Measurements from ENCODE around the gene PADI4. TPM values are rescaled to one million over a fixed set of nuclear protein-coding genes. Genes with fewer than 3 reads are reported as not detected.
"Not testable (repeated sequence)": the region's sequence is repeated elsewhere in the genome, so short reads cannot be mapped to it uniquely, and the experiment has no call there.

PADI4 gene
- total and polyA plus RNA-seq, 4 donors = 0.11 to 11.2 (median 0.89) TPM; not detected in 1

- H3K4me3 ChIP-seq (ENCODE audit: low read depth, low read length); H3K27ac ChIP-seq (ENCODE audit: low read depth, low read length); H3K9me3 ChIP-seq (ENCODE audit: control insufficient read depth, insufficient read depth, low read length); DNase-seq (ENCODE audit: low read depth in 4 of 6, low spot score in 6 of 6); H3K36me3 ChIP-seq (ENCODE audit: control insufficient read depth, insufficient read depth, low read length); H3K27me3 ChIP-seq (ENCODE audit: control insufficient read depth, insufficient read depth, low read length); H3K4me1 ChIP-seq (ENCODE audit: control insufficient read depth, insufficient read depth, low read length): not testable (repeated sequence)
- 80% methylated on average over 1 of the region's 6 CpGs for WGBS (ENCODE audit: insufficient coverage)
These were observed 13.9 kb downstream of the PADI4 start for GRCh38 chr1:17321857-17322390.

GRCh38 chr1:17328855-17329254 lies 20.9 kb downstream of the PADI4 start:
- H3K27ac ChIP-seq (ENCODE audit: low read depth, low read length) = no peak overlapping the region

GRCh38 chr1:17329610-17330009 lies 21.6 kb downstream of the PADI4 start:
- whole genome bisulfite sequencing (ENCODE audit: insufficient coverage) = 90% methylated on average over 3 of the region's 4 CpGs
- no peaks in the 10 kb centered on the region for H3K36me3 ChIP-seq (ENCODE audit: control insufficient read depth, insufficient read depth, low read length)
- H3K27me3 ChIP-seq (ENCODE audit: control insufficient read depth, insufficient read depth, low read length) = no peaks in the 10 kb centered on the region
- no peaks in the 10 kb centered on the region for H3K4me1 ChIP-seq (ENCODE audit: control insufficient read depth, insufficient read depth, low read length)
- DNase-seq (ENCODE audit: low read depth in 4 of 6, low spot score in 6 of 6) = no peak
- H3K9me3 ChIP-seq (ENCODE audit: control insufficient read depth, insufficient read depth, low read length) = peaks cover 4% of the 10 kb centered on the region
- no peak overlapping the region for H3K4me3 ChIP-seq (ENCODE audit: low read depth, low read length)
- H3K27ac ChIP-seq (ENCODE audit: low read depth, low read length) = no peak overlapping the region

More at GRCh38 chr1:17328855-17329254, 20.9 kb downstream of the PADI4 start:
- H3K4me3 ChIP-seq (ENCODE audit: low read depth, low read length) = no peak overlapping the region
- DNase-seq (ENCODE audit: low read depth in 4 of 6, low spot score in 6 of 6) = no peak
- WGBS (ENCODE audit: insufficient coverage) = no CpG with 5 or more reads among the region's 5 CpGs
- H3K9me3 ChIP-seq (ENCODE audit: control insufficient read depth, insufficient read depth, low read length) = peaks cover 4% of the 10 kb centered on the region
- no peaks in the 10 kb centered on the region for H3K27me3 ChIP-seq (ENCODE audit: control insufficient read depth, insufficient read depth, low read length)
- no peaks in the 10 kb centered on the region for H3K36me3 ChIP-seq (ENCODE audit: control insufficient read depth, insufficient read depth, low read length)
- H3K4me1 ChIP-seq (ENCODE audit: control insufficient read depth, insufficient read depth, low read length) = no peaks in the 10 kb centered on the region

- Histone ChIP-seq H3K27me3 (ENCODE audit: control insufficient read depth, insufficient read depth, low read length) (no peaks in the 10 kb centered on the region), H3K4me3 (ENCODE audit: low read depth, low read length) (no peak overlapping the region), H3K4me1 (ENCODE audit: control insufficient read depth, insufficient read depth, low read length) (no peaks in the 10 kb centered on the region), H3K27ac (ENCODE audit: low read depth, low read length) (no peak overlapping the region), H3K36me3 (ENCODE audit: control insufficient read depth, insufficient read depth, low read length) (no peaks in the 10 kb centered on the region), H3K9me3 (ENCODE audit: control insufficient read depth, insufficient read depth, low read length) (peaks cover 4% of the 10 kb centered on the region)
- 92% methylated on average over 7 of the region's 7 CpGs for WGBS (ENCODE audit: insufficient coverage)
- no peak for DNase-seq (ENCODE audit: low read depth in 4 of 6, low spot score in 6 of 6)
These were observed 22.9 kb downstream of the PADI4 start for GRCh38 chr1:17330856-17331255.

- DNase-seq (ENCODE audit: low read depth in 4 of 6, low spot score in 6 of 6) = no peak
- Histone ChIP-seq H3K4me1 (ENCODE audit: control insufficient read depth, insufficient read depth, low read length) (no peaks in the 10 kb centered on the region), H3K36me3 (ENCODE audit: control insufficient read depth, insufficient read depth, low read length) (no peaks in the 10 kb centered on the region), H3K27ac (ENCODE audit: low read depth, low read length) (no peak overlapping the region), H3K9me3 (ENCODE audit: control insufficient read depth, insufficient read depth, low read length) (peaks cover 4% of the 10 kb centered on the region), H3K4me3 (ENCODE audit: low read depth, low read length) (no peak overlapping the region), H3K27me3 (ENCODE audit: control insufficient read depth, insufficient read depth, low read length) (peaks cover 3% of the 10 kb centered on the region)
- WGBS (ENCODE audit: insufficient coverage) = 95% methylated on average over 8 of the region's 8 CpGs
These were observed 25.1 kb downstream of the PADI4 start for GRCh38 chr1:17333081-17333480.

GRCh38 chr1:17335821-17336710 lies 28.1 kb downstream of the PADI4 start:
- Histone ChIP-seq H3K27ac (ENCODE audit: low read depth, low read length) (no peak overlapping the region), H3K4me1 (ENCODE audit: control insufficient read depth, insufficient read depth, low read length) (no peaks in the 10 kb centered on the region), H3K4me3 (ENCODE audit: low read depth, low read length) (no peak overlapping the region), H3K9me3 (ENCODE audit: control insufficient read depth, insufficient read depth, low read length) (no peaks in the 10 kb centered on the region), H3K36me3 (ENCODE audit: control insufficient read depth, insufficient read depth, low read length) (no peaks in the 10 kb centered on the region), H3K27me3 (ENCODE audit: control insufficient read depth, insufficient read depth, low read length) (peaks cover 3% of the 10 kb centered on the region)
- 43% methylated on average over 13 of the region's 20 CpGs for WGBS (ENCODE audit: insufficient coverage)
- DNase-seq (ENCODE audit: low read depth in 4 of 6, low spot score in 6 of 6) = peak in 5 of 6 donors; percentile 3 to 46 (median 13)

- H3K27me3 ChIP-seq (ENCODE audit: control insufficient read depth, insufficient read depth, low read length) = peaks cover 3% of the 10 kb centered on the region
These were observed 30.9 kb downstream of the PADI4 start for GRCh38 chr1:17338706-17339493.

GRCh38 chr1:17339521-17339920 lies 31.5 kb downstream of the PADI4 start:
- Histone ChIP-seq H3K4me1 (ENCODE audit: control insufficient read depth, insufficient read depth, low read length) (no peaks in the 10 kb centered on the region), H3K36me3 (ENCODE audit: control insufficient read depth, insufficient read depth, low read length) (no peaks in the 10 kb centered on the region), H3K4me3 (ENCODE audit: low read depth, low read length) (no peak overlapping the region), H3K9me3 (ENCODE audit: control insufficient read depth, insufficient read depth, low read length) (no peaks in the 10 kb centered on the region), H3K27ac (ENCODE audit: low read depth, low read length) (no peak overlapping the region), H3K27me3 (ENCODE audit: control insufficient read depth, insufficient read depth, low read length) (peaks cover 3% of the 10 kb centered on the region)
- WGBS (ENCODE audit: insufficient coverage) = 91% methylated on average over 6 of the region's 7 CpGs
- DNase-seq (ENCODE audit: low read depth in 4 of 6, low spot score in 6 of 6) = no peak

More at GRCh38 chr1:17338706-17339493, 30.9 kb downstream of the PADI4 start:
- 73% methylated on average over 7 of the region's 15 CpGs for WGBS (ENCODE audit: insufficient coverage)
- H3K9me3 ChIP-seq (ENCODE audit: control insufficient read depth, insufficient read depth, low read length) = no peaks in the 10 kb centered on the region
- no peak for DNase-seq (ENCODE audit: low read depth in 4 of 6, low spot score in 6 of 6)
- no peak overlapping the region for H3K4me3 ChIP-seq (ENCODE audit: low read depth, low read length)
- no peak overlapping the region for H3K27ac ChIP-seq (ENCODE audit: low read depth, low read length)
- no peaks in the 10 kb centered on the region for H3K4me1 ChIP-seq (ENCODE audit: control insufficient read depth, insufficient read depth, low read length)
- no peaks in the 10 kb centered on the region for H3K36me3 ChIP-seq (ENCODE audit: control insufficient read depth, insufficient read depth, low read length)

GRCh38 chr1:17340358-17340757 lies 32.4 kb downstream of the PADI4 start:
- 89% methylated on average over 7 of the region's 8 CpGs for WGBS (ENCODE audit: insufficient coverage)
- H3K4me3 ChIP-seq (ENCODE audit: low read depth, low read length) = no peak overlapping the region
- no peak for DNase-seq (ENCODE audit: low read depth in 4 of 6, low spot score in 6 of 6)

More at GRCh38 chr1:17340358-17340757, 32.4 kb downstream of the PADI4 start:
- peaks cover 3% of the 10 kb centered on the region for H3K27me3 ChIP-seq (ENCODE audit: control insufficient read depth, insufficient read depth, low read length)
- H3K4me1 ChIP-seq (ENCODE audit: control insufficient read depth, insufficient read depth, low read length) = no peaks in the 10 kb centered on the region
- H3K27ac ChIP-seq (ENCODE audit: low read depth, low read length) = no peak overlapping the region
- no peaks in the 10 kb centered on the region for H3K9me3 ChIP-seq (ENCODE audit: control insufficient read depth, insufficient read depth, low read length)
- no peaks in the 10 kb centered on the region for H3K36me3 ChIP-seq (ENCODE audit: control insufficient read depth, insufficient read depth, low read length)

All from spinal cord (tissue), 10 donors.